Activated CD4-positive, alpha-beta T cell treated with anti-CD3 and anti-CD28 coated beads, Interleukin-2, amount 50 U/mL, for 4 hours (primary cell): ENCODE data around the gene ZBTB16.

ENCODE experiments used
- DNase-seq, 2 experiments: peaks; one replicate each; pipeline ENCODE4 v3.0.0-alpha.2; 2020

ZBTB16 gene

DNA sequence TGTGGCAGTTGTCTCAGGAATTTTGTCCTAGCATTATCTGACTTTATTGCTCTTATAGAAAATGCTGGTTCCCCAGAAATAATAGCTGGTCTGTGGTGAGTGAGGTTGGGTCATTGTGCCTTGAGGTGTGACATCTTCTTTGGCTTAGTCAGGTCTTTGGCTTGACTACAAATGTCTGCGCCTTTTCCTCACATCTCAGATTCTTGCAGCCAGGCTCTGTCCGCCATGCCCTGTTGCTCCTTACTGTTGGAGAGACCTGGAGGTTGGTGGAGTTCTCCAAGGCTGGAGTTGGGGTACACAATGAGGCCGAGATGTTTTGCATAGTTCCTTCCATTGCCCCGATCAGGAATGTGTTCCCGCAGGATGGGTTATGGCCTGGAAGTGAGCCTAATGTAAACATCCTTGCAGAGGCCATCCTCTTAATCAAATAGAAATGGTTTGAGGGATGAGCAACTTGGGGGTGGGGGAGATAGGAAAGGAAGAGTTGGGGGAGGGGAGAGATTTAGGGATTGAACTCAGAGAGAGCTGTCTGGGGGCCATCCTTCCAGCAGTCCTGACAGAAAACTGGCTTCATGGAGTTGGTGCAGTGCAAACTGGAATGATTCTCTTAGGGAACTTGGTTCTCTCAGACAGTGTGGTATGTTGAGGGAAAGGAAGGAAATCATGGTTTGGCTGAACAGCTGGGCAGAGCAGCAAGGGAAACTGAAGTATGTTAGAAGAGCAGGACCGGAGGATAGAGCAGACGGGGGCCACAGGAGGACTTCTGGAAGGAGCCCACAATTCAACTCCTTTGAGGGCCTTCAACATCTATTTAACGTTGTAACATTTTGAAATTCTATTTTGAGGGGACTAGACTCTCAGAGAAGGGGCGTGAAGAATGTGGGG is 49.9 kb downstream of the ZBTB16 start:
- DNase-seq: no peak

DNA sequence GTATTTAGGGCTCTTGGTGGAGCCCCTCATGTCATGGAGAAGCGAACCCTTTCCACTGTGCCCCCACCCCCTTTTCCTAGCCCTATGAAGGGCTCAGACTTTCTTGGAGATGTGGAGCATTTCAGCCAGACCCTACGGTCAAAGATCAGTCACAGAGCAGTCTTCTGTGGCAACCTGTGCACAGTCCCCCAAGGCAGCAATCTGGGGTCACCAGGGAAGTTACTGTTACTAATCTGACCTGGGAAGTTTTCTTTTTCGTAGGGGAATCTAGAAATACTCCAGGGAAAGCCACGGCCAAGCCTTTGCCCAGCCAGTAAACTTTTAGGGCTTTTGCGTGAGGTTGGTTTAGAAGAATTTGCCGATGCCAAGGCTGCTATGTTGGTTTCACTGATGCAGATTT is 50.6 kb downstream of the ZBTB16 start:
- no peak for DNase-seq

- no peak for DNase-seq
These were observed 51.7 kb downstream of the ZBTB16 start for GRCh38 chr11:114110952-114111947.

DNA sequence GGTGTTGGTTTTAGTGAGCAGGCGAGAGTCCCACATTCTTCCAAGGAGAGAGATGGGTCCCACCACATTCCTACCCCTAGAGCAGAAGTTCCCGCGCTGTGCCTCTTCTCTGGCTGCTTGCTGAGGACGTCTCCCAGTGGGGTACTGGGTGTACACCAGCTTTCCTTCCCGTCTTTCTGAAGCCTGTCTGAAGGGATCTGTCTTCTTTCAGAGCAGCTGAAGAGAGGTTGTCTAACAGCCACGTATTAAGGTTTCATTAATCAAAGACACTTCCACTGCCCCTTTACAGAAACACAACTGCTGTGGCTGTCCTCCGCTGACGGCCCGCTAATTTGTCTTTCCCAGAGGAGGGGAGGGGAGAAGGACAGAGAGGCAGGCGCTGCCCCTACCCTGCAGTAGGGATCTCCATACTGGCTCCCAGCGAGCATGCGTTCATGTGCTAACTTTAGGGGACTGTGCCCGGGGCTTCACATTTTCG is 56.0 kb downstream of the ZBTB16 start:
- no peak for DNase-seq

- no peak for DNase-seq
These were observed 56.8 kb downstream of the ZBTB16 start for GRCh38 chr11:114116357-114116756.

DNA sequence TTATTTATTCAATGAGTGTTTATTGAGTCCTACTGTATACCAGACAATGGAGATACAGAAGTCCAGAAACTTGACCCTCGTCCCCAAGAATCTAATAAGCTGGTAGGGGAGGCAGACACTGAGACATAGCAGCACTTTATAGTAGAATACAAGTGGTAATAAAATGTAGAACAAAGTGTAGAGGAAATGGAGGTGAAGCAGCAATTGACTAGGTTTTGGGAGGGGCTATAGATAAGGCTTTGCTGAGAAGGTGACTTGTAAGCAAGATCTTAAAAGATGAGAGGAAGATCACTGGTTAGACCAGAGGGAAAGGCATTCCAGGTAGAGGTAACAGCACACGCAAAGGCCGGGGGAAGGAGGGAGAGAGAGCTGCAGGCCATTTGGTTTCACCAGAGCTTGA is 57.3 kb downstream of the ZBTB16 start:
- no peak for DNase-seq

GRCh38 chr11:114120606-114121005 is 61.1 kb downstream of the ZBTB16 start:
- DNase-seq: no peak

GRCh38 chr11:114121138-114121537 is 61.6 kb downstream of the ZBTB16 start:
- DNase-seq: no peak

DNA sequence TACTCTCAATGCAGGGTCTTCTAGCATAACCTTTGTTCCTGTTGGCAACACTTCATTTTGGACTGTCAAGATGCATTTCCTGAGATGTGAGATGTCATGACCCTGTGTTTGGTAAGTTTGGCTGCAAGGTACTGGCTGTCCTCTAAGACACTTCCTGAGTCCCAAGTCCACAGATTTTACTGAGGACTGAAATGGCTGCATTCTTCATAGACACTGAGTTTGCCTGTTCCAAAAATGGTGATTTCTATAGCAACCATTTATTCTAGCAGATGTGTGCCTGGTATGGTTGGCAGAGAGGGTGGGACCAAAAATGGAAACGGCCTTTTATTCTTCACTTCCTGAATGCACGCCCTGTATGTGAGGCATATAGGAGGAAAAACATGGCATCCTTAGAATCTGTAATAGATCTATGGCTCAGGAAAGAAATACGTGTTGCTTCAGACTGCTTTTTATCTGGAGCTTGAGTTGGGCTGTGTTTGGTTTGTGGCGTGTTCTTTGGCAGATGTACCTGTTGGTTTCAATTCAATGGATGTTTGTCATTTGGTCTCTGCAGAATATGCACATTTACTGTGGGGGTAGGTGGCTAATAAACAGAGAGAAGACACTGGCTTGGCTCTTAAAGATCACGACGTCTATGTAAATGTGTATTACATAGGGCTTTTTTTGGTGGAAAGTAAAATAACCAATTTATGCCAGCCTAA is 62.4 kb downstream of the ZBTB16 start:
- no peak for DNase-seq

DNA sequence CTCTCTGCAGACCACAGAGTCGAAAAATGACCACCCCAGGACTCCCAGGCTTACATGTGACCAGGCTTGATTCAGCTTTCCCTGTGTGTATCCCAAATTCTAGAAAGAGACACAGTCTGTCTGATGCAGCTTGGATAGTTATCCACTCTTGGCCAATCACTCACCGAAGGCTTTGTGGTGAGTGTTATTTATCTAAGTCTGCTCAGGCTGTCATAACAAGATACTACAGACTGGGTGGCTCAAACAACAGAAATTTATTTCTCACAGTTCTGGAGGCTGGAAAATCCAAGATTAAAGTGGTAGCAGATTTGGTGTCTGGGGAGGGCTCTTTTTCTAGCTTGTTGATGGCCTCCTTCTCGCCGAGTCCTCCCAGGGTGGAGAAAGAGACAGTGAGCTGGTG is 63.2 kb downstream of the ZBTB16 start:
- no peak for DNase-seq

GRCh38 chr11:114123692-114124330 is 64.3 kb downstream of the ZBTB16 start:
- no peak for DNase-seq

GRCh38 chr11:114124601-114125144 is 65.2 kb downstream of the ZBTB16 start:
- no peak for DNase-seq

- DNase-seq: no peak
These were observed 66.0 kb downstream of the ZBTB16 start for GRCh38 chr11:114125531-114125930.

GRCh38 chr11:114125959-114126358 is 66.4 kb downstream of the ZBTB16 start:
- DNase-seq: no peak

DNA sequence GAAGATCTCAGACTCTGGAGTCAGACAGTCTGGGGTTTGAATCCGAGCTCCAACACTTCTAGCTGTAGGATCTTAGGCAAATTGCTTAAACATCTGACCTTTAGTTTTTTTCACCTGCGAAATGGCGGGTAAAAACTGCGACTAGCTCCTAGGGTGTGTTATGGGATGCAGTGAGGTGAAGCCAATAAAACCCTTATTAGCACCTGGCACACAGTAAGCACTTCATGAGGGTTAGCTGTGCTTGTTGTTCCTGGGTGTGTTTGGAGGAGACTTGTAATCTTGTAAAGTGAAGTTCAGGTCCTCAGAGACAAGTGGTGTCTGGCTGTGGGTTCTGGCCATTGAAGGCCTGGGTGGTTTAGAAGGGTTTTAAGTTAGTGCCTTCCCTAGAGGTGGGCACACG is 68.9 kb downstream of the ZBTB16 start:
- no peak for DNase-seq

DNA sequence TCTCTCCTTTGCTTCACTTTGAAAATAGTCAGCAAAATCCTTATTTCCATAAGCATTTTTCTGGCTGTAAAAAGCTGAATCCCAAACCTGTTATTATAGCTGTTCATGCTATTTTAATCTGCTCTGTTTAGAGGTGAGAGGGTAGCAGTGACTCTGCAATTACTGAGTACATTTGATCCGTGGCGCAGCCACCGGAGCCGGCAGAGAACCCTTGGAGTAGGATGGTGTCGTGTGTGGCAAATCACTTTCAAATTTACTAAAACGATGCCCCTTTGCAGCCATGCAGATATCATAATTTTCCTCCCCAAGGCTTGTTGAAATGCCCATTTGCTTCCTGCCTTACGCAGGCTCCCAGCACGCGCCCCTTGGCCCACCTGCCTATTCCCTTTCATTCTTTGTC is 69.6 kb downstream of the ZBTB16 start:
- DNase-seq: no peak

DNA sequence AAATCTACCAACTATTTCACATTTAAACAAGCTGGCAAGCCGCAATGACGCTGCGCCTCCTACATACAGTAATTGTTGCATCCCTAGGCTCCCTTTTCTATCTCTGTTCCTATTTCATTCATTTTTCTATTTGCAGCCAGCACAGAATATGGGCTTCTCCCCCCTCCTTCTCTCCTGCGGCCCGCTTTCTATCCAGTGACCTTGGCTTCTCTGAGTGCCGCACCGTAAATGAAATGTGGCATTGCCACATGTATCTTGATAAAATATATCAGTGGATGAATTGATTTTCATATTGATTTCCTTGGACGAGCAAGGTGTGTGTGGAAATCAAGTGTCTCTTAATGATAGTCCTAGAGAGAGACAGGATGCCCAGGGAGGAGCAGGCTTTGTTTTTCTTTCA is 70.2 kb downstream of the ZBTB16 start:
- DNase-seq: no peak

DNA sequence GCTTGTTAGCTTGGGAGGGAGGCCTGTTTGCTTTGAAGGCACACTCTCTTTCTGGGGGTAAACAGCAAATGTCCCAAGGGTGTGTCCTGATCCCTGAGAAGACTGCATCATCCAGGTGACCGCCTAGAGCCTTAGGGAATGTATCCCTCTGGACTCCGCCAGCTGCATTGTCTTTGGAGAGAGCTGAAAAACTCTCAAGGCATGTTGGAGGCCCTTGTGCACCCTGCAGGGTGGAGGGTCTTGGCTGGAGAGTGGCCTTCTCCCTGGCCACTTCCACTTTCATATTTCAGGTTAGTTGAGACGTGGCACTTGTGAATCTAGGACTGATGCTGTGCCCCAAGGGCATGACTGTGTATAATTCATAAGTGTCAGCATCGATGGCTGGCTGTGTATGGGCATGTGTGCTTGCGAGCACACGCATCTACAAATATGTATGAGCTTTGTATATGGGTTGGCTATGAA is 70.6 kb downstream of the ZBTB16 start:
- no peak for DNase-seq

DNA sequence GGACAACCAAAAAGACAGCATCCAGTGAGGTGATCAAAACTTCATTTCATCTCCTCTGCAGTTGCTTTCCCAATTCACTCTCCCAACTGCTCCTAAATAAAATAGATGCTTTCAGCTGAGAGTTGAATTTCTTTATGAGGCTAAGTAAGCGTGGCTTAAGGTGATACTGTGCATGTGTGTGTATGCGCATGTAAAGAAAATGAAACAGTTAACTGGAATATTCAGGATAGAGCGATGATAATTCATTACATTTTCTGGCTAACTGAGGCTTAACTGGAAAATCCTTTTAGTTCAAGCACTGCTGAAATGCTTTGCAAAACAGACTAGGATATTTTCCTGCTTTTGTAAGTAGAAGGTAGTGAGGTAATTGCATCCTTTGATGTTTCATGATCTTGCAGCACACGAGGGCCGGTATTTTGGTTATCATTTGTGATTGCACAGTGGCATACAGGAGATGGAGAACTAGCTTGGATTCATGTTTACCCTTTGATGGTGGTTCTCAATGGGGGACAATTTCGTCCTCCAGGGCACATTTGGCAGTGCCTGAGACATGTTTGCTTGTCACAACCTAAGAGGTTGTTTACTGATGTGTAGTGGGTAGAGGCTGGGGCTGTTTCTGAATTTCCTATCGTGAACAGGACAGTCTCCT is 71.2 kb downstream of the ZBTB16 start:
- DNase-seq: no peak

- DNase-seq: no peak
These were observed 72.0 kb downstream of the ZBTB16 start for GRCh38 chr11:114131461-114131864.

GRCh38 chr11:114132417-114132816 is 72.9 kb downstream of the ZBTB16 start:
- no peak for DNase-seq
